Breast epithelium (tissue), 3 donors: ENCODE results near the gene GPR180.

Source experiments
- POLR2A ChIP-seq: fragments of 450-650 bp; IDR thresholded peaks from one replicate; pipeline ENCODE4 v1.6.1; 2016; ENCODE audit warnings: antibody characterized with exemption, mild to moderate bottlenecking, moderate library complexity
- POLR2AphosphoS5 ChIP-seq, 3 donors: sonication (generic); formaldehyde crosslinking; IDR thresholded peaks; one replicate each; pipeline ENCODE4 v1.6.1; 2017; ENCODE audit warnings: antibody characterized with exemption in 3 of 3
- TF ChIP-seq, protein P1 (sequence below), 3 donors: fragments of 450-650 bp; IDR thresholded peaks; one replicate each; pipeline ENCODE4 v1.5.1; 2016 to 2017; ENCODE audit warnings: antibody characterized with exemption in 3 of 3, mild to moderate bottlenecking in 3 of 3, moderate library complexity in 3 of 3

DNA sequence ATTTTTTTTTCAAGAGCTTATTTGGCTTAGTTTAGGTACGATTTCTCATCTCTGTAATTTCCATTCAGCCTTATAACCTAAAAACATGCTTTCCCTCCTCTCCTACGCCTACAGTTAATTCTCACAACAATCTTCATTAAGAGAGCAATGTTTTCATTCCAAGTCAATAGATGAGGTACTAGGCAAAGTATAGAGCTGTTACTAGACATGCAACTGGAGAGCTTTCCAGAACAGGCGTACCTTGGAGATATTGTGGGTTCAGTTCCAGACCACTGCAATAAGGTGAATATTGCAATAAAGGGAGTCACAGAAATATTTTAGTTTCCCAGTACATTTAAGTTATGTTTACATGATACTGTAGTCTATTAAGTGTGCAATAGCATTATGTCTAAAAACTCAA, 40.5 kb upstream of the GPR180 start:
- TF ChIP-seq, protein P1, sequence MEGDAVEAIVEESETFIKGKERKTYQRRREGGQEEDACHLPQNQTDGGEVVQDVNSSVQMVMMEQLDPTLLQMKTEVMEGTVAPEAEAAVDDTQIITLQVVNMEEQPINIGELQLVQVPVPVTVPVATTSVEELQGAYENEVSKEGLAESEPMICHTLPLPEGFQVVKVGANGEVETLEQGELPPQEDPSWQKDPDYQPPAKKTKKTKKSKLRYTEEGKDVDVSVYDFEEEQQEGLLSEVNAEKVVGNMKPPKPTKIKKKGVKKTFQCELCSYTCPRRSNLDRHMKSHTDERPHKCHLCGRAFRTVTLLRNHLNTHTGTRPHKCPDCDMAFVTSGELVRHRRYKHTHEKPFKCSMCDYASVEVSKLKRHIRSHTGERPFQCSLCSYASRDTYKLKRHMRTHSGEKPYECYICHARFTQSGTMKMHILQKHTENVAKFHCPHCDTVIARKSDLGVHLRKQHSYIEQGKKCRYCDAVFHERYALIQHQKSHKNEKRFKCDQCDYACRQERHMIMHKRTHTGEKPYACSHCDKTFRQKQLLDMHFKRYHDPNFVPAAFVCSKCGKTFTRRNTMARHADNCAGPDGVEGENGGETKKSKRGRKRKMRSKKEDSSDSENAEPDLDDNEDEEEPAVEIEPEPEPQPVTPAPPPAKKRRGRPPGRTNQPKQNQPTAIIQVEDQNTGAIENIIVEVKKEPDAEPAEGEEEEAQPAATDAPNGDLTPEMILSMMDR (IDR thresholded peaks at IDR 0.05), result no peak
- no peak for TF ChIP-seq POLR2A
- no peak for TF ChIP-seq POLR2AphosphoS5 (IDR thresholded peaks at IDR 0.05)
